Tibial nerve (tissue), 4 donors: Measurements from ENCODE around the gene RHBG.

ENCODE experiments used
- EP300 ChIP-seq, 2 donors: sonication (generic); formaldehyde crosslinking; IDR thresholded peaks; one replicate each; pipeline ENCODE4 v1.6.1; 2017; ENCODE audit warnings: antibody characterized with exemption in 2 of 2, mild to moderate bottlenecking in 1 of 2
- TF ChIP-seq, protein P1 (sequence below), 5 experiments: fragments of 200-600 bp in 3 of 5; fragments of 450-650 bp in 2 of 5; sonication (generic) in 3 of 5; IDR thresholded peaks; one replicate each; pipeline ENCODE4 v1.5.1; 2016 to 2019; ENCODE audit warnings: antibody characterized with exemption in 5 of 5, mild to moderate bottlenecking in 3 of 5, moderate library complexity in 2 of 5

DNA sequence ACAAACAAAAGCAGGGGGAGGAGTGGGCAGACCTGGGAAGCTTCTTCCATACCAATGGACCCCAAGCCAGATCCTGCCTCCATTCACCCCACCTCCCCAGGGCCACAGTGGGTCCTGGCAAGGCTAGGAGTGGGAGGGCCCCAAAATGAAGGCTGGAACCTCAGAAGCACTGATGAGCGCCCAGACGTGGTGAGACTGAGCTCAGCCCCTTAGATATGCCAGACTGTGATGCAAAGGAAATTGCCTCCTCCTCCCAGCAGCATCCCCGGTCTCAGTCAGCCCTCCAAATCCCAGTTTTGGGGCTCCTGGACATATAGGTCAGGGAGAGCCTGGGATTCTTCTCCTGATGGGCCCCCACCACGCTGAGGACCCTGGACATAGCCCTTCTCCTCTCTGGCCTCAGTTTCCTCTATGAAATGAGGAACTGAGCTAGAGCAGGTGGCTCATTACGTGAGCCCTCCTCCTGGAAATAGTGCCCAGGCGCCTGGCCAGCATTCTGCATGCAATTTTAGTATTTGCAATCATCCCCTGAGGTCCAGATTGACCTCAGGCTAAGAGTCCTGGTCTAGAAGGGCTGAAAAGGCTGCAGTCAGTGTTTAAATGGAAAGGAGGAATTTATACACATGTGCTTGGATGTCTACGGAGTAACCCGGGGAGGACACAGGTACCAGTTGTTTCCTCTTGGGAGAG, 33.5 kb downstream of the RHBG start:
- TF ChIP-seq, protein P1, sequence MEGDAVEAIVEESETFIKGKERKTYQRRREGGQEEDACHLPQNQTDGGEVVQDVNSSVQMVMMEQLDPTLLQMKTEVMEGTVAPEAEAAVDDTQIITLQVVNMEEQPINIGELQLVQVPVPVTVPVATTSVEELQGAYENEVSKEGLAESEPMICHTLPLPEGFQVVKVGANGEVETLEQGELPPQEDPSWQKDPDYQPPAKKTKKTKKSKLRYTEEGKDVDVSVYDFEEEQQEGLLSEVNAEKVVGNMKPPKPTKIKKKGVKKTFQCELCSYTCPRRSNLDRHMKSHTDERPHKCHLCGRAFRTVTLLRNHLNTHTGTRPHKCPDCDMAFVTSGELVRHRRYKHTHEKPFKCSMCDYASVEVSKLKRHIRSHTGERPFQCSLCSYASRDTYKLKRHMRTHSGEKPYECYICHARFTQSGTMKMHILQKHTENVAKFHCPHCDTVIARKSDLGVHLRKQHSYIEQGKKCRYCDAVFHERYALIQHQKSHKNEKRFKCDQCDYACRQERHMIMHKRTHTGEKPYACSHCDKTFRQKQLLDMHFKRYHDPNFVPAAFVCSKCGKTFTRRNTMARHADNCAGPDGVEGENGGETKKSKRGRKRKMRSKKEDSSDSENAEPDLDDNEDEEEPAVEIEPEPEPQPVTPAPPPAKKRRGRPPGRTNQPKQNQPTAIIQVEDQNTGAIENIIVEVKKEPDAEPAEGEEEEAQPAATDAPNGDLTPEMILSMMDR (IDR thresholded peaks at IDR 0.05), result no peak
- no peak for TF ChIP-seq EP300 (IDR thresholded peaks at IDR 0.05)
